Bronchial epithelial cell (primary cell): Measurements from ENCODE around the gene KIFC3. TPM values are rescaled to one million over a fixed set of nuclear protein-coding genes. Genes with fewer than 3 reads are reported as not detected.

ENCODE experiments used
- DNase-seq: peaks from one replicate; pipeline ENCODE4 v3.0.0-alpha.2; 2010; ENCODE audit warnings: low read depth
- FAIRE-seq: peaks from 2 replicates; lab custom pipeline; 2011; peaks lifted over from hg19 to GRCh38; lab: Jason Lieb, UNC
- H3K27me3 ChIP-seq: 2 replicates; pipeline ENCODE4 v1.5.1; 2011; ENCODE audit warnings: low read length; ENCODE audit not compliant: control insufficient read depth, insufficient read depth
- H3K36me3 ChIP-seq: 2 replicates; pipeline ENCODE4 v1.5.1; 2011; ENCODE audit warnings: low read length; ENCODE audit not compliant: control insufficient read depth, insufficient read depth
- H3K4me3 ChIP-seq: 2 replicates; pipeline ENCODE4 v1.5.1; 2011; ENCODE audit warnings: mild to moderate bottlenecking, low read depth, low read length, control low read depth
- total RNA-seq: library from RNA; depleted of rRNA; stranded (reverse); fragments of >200 nt; gene quantifications from 2 replicates; pipeline ENCODE4 v1.2.1, GENCODE V29; 2014
- TF ChIP-seq, protein P1 (sequence below): IDR thresholded peaks from 2 replicates; pipeline ENCODE4 v1.5.1; 2011; ENCODE audit warnings: mild to moderate bottlenecking, moderate library complexity, low read length, control low read depth, inconsistent platforms; ENCODE audit not compliant: insufficient read depth, severe bottlenecking

KIFC3 gene
- total RNA-seq, 1 donor from 2014 or later = 34.8 TPM

DNA sequence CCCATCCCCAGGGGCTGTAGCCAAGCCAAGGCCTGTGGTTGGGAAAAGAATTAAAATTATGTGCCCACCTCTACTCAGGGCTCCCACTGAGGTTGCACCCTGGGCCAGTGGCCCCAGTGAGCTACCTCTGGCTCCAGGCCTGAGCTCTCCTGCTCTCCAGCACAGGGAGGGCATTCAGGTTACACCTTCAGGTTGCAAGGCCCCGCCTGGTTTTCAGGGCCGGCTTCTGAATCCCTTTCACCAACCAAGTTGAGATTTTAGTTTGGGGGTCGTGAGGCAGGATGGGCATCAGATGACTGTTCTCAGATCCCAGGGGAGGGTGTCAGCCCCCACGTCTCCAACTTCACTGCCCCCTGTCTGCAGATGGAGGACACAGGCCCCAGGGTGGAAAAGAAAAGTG lies 74.7 kb downstream of the KIFC3 start:
- Histone ChIP-seq H3K4me3 (no peak overlapping the region), H3K27me3 (no peaks in the 10 kb centered on the region), H3K36me3 (no peaks in the 10 kb centered on the region)
- TF ChIP-seq, protein P1, sequence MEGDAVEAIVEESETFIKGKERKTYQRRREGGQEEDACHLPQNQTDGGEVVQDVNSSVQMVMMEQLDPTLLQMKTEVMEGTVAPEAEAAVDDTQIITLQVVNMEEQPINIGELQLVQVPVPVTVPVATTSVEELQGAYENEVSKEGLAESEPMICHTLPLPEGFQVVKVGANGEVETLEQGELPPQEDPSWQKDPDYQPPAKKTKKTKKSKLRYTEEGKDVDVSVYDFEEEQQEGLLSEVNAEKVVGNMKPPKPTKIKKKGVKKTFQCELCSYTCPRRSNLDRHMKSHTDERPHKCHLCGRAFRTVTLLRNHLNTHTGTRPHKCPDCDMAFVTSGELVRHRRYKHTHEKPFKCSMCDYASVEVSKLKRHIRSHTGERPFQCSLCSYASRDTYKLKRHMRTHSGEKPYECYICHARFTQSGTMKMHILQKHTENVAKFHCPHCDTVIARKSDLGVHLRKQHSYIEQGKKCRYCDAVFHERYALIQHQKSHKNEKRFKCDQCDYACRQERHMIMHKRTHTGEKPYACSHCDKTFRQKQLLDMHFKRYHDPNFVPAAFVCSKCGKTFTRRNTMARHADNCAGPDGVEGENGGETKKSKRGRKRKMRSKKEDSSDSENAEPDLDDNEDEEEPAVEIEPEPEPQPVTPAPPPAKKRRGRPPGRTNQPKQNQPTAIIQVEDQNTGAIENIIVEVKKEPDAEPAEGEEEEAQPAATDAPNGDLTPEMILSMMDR = no peak
- FAIRE-seq (no peak), DNase-seq (no peak)

DNA sequence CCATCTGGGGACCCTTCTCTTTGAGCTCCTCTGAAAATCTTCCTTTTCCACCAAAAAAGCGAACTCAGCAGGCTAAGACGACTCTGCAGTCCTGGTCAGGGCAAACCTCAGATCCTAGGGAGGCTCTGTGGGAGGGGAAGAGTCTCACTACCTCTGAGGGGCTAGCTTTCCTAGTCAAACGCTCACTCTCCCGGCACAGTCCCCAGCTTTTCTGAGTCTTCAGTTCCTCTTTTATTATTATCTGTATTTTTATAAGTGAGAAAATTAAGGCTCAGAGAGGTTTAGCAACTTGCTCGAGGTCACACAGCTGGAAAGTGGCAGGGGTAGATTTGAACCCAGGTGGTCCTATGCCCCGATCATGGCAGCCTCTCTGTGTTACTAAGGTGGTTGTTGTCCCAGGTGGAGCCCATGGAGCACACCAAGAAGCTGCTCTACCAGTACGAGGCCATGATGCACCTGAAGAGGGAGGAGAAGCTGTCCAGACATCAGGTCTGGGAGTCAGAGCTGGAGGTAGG lies 75.8 kb downstream of the KIFC3 start:
- H3K27me3 ChIP-seq = no peaks in the 10 kb centered on the region
- FAIRE-seq = no peak
- no peak overlapping the region for H3K4me3 ChIP-seq
- DNase-seq = no peak
- no peaks in the 10 kb centered on the region for H3K36me3 ChIP-seq
- TF ChIP-seq, protein P1 = no peak

DNA sequence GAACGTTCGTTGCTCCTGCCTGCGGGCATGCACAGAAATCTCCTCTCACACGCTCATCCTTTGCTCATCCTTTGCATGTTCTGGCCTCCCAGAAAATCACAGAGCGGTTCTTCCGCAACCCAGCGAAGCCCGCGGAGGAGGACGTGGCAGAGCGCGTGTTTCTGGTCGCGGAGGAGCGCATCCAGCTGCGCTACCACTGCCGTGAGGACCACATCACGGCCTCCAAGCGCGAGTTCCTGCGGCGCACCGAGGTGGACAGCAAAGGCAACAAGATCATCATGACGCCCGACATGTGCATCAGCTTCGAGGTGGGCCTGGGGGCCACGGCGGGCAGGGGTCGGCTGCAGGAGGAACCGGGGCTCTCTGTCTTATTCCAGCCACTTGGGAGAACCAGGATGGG lies 76.3 kb downstream of the KIFC3 start:
- DNase-seq (no peak), FAIRE-seq (no peak)
- Histone ChIP-seq H3K36me3 (no peaks in the 10 kb centered on the region), H3K4me3 (no peak overlapping the region), H3K27me3 (no peaks in the 10 kb centered on the region)
- TF ChIP-seq, protein P1 = no peak

DNA sequence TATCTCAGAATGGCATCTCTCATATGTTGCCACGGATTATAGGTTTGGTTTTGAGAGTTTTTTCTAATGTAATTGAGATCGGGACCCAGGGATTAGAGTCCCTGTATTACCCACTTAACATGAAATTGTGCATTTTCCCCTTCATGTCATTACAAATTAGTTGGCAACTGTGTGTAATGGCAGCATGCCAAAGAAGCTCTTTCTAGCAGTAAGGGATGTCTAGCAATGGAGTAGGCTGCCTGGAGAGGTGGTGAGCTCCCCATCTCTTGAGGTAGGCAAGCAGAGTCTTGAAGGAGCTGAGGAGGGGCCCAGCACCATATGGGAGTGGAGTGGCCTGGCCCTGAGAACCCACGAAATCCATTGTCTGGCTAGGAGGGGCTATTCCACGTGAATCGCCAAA lies 76.7 kb downstream of the KIFC3 start:
- TF ChIP-seq, protein P1 = no peak
- no peak for DNase-seq
- H3K36me3 ChIP-seq = no peaks in the 10 kb centered on the region
- no peak overlapping the region for H3K4me3 ChIP-seq
- no peak for FAIRE-seq
- H3K27me3 ChIP-seq = no peaks in the 10 kb centered on the region

DNA sequence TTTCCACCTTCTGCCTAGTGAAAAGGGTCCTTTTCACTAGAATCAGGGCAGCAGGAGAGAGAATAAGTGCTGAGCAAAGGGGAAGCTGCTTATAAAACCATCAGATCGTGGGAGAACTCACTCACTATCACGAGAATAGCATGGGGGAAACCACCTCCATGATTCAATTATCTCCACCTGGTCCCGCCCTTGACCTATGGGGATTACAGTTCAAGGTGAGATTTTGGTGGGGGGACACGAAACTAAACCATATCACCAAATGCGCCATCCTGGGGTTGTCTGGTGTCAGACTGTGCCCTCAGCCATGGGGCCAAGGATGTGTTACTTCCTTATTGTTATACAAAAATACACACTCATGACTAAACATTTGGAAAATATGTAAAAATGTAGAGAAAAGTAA lies 77.1 kb downstream of the KIFC3 start:
- DNase-seq = no peak
- H3K36me3 ChIP-seq = no peaks in the 10 kb centered on the region
- H3K27me3 ChIP-seq = no peaks in the 10 kb centered on the region
- no peak for FAIRE-seq
- TF ChIP-seq, protein P1 = no peak
- H3K4me3 ChIP-seq = no peak overlapping the region

DNA sequence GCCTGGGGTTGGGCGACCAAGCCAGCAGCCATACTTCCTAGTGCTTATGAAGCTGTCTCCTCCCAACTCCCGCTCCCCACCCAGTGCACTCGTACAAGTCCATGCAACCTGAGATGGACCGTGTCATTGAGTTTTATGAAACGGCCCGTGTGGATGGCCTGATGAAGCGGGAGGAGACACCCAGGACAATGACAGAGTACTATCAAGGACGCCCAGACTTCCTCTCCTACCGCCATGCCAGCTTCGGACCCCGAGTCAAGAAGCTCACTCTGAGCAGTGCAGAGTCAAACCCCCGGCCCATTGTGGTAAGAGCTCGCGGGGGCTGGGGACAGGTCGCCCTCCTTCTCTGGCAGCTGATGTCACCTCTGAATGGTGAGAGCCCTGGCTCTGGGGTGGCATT lies 77.8 kb downstream of the KIFC3 start:
- TF ChIP-seq, protein P1 = no peak
- no peaks in the 10 kb centered on the region for H3K27me3 ChIP-seq
- no peak for DNase-seq

More for the DNA sequence above, 77.8 kb downstream of the KIFC3 start:
- H3K4me3 ChIP-seq = no peak overlapping the region
- no peaks in the 10 kb centered on the region for H3K36me3 ChIP-seq
- FAIRE-seq = no peak
